SIG-M5 (cell line): ENCODE data around the gene PXDC1.

Experiments
- DNase-seq: peaks from one replicate; lab custom pipeline; 2025; lab: John Stamatoyannopoulos, UW

The PXDC1 gene

GRCh38 chr6:3751077-3751729 lies at the start of gene PXDC1:
PXDC1 (minus strand) TSS chr6:3751713; CDS start chr6:3751531, 182 bp downstream.
- DNase-seq, result no peak

GRCh38 chr6:3800850-3801591 lies 49.5 kb upstream of the PXDC1 start:
- no peak for DNase-seq

GRCh38 chr6:3799719-3800118 lies 48.2 kb upstream of the PXDC1 start:
- DNase-seq, result no peak

GRCh38 chr6:3798055-3798919 lies 46.8 kb upstream of the PXDC1 start:
- DNase-seq, result no peak

GRCh38 chr6:3797231-3798054 lies 45.9 kb upstream of the PXDC1 start:
- no peak for DNase-seq

- DNase-seq, result no peak
These were observed 45.2 kb upstream of the PXDC1 start for GRCh38 chr6:3796719-3797041.

GRCh38 chr6:3795836-3796718 lies 44.6 kb upstream of the PXDC1 start:
- no peak for DNase-seq

- DNase-seq, result no peak
These were observed 42.6 kb upstream of the PXDC1 start for GRCh38 chr6:3794092-3794491.

GRCh38 chr6:3793545-3793944 lies 42.0 kb upstream of the PXDC1 start:
- DNase-seq, result no peak

GRCh38 chr6:3791526-3792203 lies 40.2 kb upstream of the PXDC1 start:
- no peak for DNase-seq

- DNase-seq, result no peak
These were observed 38.5 kb upstream of the PXDC1 start for GRCh38 chr6:3789896-3790558.

- no peak for DNase-seq
These were observed 37.7 kb upstream of the PXDC1 start for GRCh38 chr6:3789018-3789895.

- DNase-seq, result no peak
These were observed 37.0 kb upstream of the PXDC1 start for GRCh38 chr6:3788408-3789017.

GRCh38 chr6:3786141-3786540 lies 34.6 kb upstream of the PXDC1 start:
- no peak for DNase-seq

GRCh38 chr6:3785745-3786098 lies 34.2 kb upstream of the PXDC1 start:
- DNase-seq, result no peak

- DNase-seq, result no peak
These were observed 33.6 kb upstream of the PXDC1 start for GRCh38 chr6:3784885-3785744.

- no peak for DNase-seq
These were observed 32.9 kb upstream of the PXDC1 start for GRCh38 chr6:3784423-3784822.
